B cell (primary cell): ENCODE data around the gene FBXO41. TPM values are rescaled to one million over a fixed set of nuclear protein-coding genes. Genes with fewer than 3 reads are reported as not detected.

ENCODE experiments used
- ATAC-seq: fragments of 200-7000 bp; cut with Tn5 transposase; one replicate; pipeline ENCODE4 v1.10.0; 2021; ENCODE audit warnings: low read depth, mild to moderate bottlenecking, moderate number of reproducible peaks, moderate library complexity
- CTCF ChIA-PET: fragments of 350-600 bp; sonication (Branson Sonifier 250); formaldehyde crosslinking; loops from one replicate; lab custom pipeline; 2021; ENCODE audit warnings: antibody characterized with exemption, inconsistent platforms; lab: Charles Lee
- POLR2A ChIA-PET: fragments of 350-600 bp; sonication (Branson Sonifier 250); formaldehyde crosslinking; loops from one replicate; lab custom pipeline; 2021; ENCODE audit warnings: antibody characterized with exemption; lab: Charles Lee
- DNase-seq: peaks from one replicate; pipeline ENCODE4 v3.0.0; 2013
- H2AFZ ChIP-seq: 2 replicates; pipeline ENCODE4 v1.6.1; 2012; ENCODE audit warnings: mild to moderate bottlenecking, low read depth, low read length; ENCODE audit not compliant: insufficient read depth, poor library complexity, severe bottlenecking
- H3K27ac ChIP-seq, 2 donors: 1 replicate in 1 of 2; 2 replicates in 1 of 2; pipeline ENCODE4 v1.5.1; 2012 to 2013; ENCODE audit warnings: low read length in 2 of 2, mild to moderate bottlenecking in 2 of 2, moderate library complexity in 1 of 2
- H3K27me3 ChIP-seq, 4 experiments: fragments of 200-600 bp in 1 of 4; sonication (generic) in 1 of 4; replicated peaks in 1 of 4; 1 replicate in 2 of 4; 2 replicates in 2 of 4; pipeline versions ENCODE4 v1.6.1 to v1.7.0; 2013 to 2016; ENCODE audit warnings: low read length in 3 of 4, mild to moderate bottlenecking in 2 of 4, mixed read lengths in 1 of 4, moderate library complexity in 1 of 4; ENCODE audit not compliant: insufficient read depth in 4 of 4, control insufficient read depth in 3 of 4; ENCODE audit errors: control extremely low read depth in 1 of 4
- H3K36me3 ChIP-seq, 2 experiments: replicated peaks in 1 of 2; 1 replicate in 1 of 2; 2 replicates in 1 of 2; pipeline versions ENCODE4 v1.6.1 to v1.7.1; 2013; ENCODE audit warnings: low read length in 1 of 2; ENCODE audit not compliant: insufficient read depth in 2 of 2, control insufficient read depth in 1 of 2; ENCODE audit errors: control extremely low read depth in 1 of 2, extremely low read depth in 1 of 2
- H3K4me1 ChIP-seq, 2 donors: fragments of 200-600 bp in 1 of 2; sonication (generic) in 1 of 2; 1 replicate in 1 of 2; 2 replicates in 1 of 2; pipeline versions ENCODE4 v1.5.1 to v1.6.1; 2013 to 2017; ENCODE audit warnings: low read length in 2 of 2; ENCODE audit not compliant: control insufficient read depth in 2 of 2, insufficient read depth in 2 of 2
- H3K4me2 ChIP-seq: replicated peaks from 2 replicates; pipeline ENCODE3; 2012; ENCODE audit warnings: mild to moderate bottlenecking, low read depth, low read length; ENCODE audit not compliant: poor library complexity, severe bottlenecking
- H3K4me3 ChIP-seq, 5 experiments: fragments of 200-600 bp in 1 of 5; sonication (generic) in 1 of 5; 1 replicate in 3 of 5; 2 replicates in 2 of 5; pipeline versions ENCODE4 v1.5.1 to v1.7.0; 2011 to 2016; ENCODE audit warnings: low read length in 4 of 5, mild to moderate bottlenecking in 4 of 5, low read depth in 2 of 5, control low read depth in 1 of 5, moderate library complexity in 1 of 5; ENCODE audit not compliant: insufficient read depth in 1 of 5; ENCODE audit errors: control extremely low read depth in 1 of 5, extremely low read depth in 1 of 5
- H3K79me2 ChIP-seq: fragments of 200-600 bp; sonication (generic); one replicate; pipeline ENCODE4 v1.6.0; 2016; ENCODE audit warnings: low read length; ENCODE audit not compliant: control insufficient read depth, insufficient read depth
- H3K9ac ChIP-seq: fragments of 200-600 bp; sonication (generic); 2 replicates; pipeline ENCODE4 v1.6.1; 2017; ENCODE audit warnings: mild to moderate bottlenecking, low read length, moderate library complexity
- H3K9me3 ChIP-seq, 3 donors: one replicate each; pipeline versions ENCODE4 v1.6.1 to v1.7.1; 2013; ENCODE audit warnings: low read length in 2 of 3; ENCODE audit not compliant: control insufficient read depth in 2 of 3, insufficient read depth in 1 of 3; ENCODE audit errors: control extremely low read depth in 1 of 3
- H4K20me1 ChIP-seq: 2 replicates; pipeline ENCODE4 v1.6.0; 2012; ENCODE audit warnings: mild to moderate bottlenecking, low read length; ENCODE audit not compliant: insufficient read depth, control insufficient read depth, poor library complexity, severe bottlenecking
- H3K27ac Mint-ChIP-seq: one replicate; pipeline ENCODE4 v1.8.0; 2021; ENCODE audit warnings: mixed read lengths
- H3K27me3 Mint-ChIP-seq: one replicate; pipeline ENCODE4 v1.8.0; 2021; ENCODE audit warnings: mixed read lengths
- H3K4me1 Mint-ChIP-seq: one replicate; pipeline ENCODE4 v1.8.0; 2021; ENCODE audit warnings: mixed read lengths
- H3K4me3 Mint-ChIP-seq: one replicate; pipeline ENCODE4 v1.8.0; 2021; ENCODE audit warnings: mixed read lengths
- H3K9me3 Mint-ChIP-seq: one replicate; pipeline ENCODE4 v1.8.0; 2022; ENCODE audit warnings: mixed read lengths; ENCODE audit not compliant: insufficient read depth
- CTCF ChIP-seq: fragments of 200-600 bp; IDR thresholded peaks from one replicate; pipeline ENCODE4 v1.8.0; 2022; ENCODE audit warnings: antibody characterized with exemption, mild to moderate bottlenecking
- EZH2 ChIP-seq: IDR thresholded peaks from 2 replicates; pipeline ENCODE4 v1.6.1; 2012; ENCODE audit warnings: borderline replicate concordance, low read depth, mild to moderate bottlenecking, moderate library complexity, low read length; ENCODE audit not compliant: insufficient read depth, poor library complexity, severe bottlenecking
- WGBS: methylation state at CpG from one replicate; pipeline ENCODE4 v1.1.5; 2013; ENCODE audit warnings: missing lambda C conversion rate; ENCODE audit not compliant: insufficient coverage; 5-methylcytosine and 5-hydroxymethylcytosine counted together
- intact Hi-C: fragments of 100-400 bp; cut with micrococcal nuclease; formaldehyde crosslinking; loops from one replicate; pipeline ENCODE4 v1.10.0; 2022
- polyA plus RNA-seq: library from polyadenylated mRNA; depleted of rRNA; stranded (reverse); fragments of >200 nt; gene quantifications from 2 replicates; pipeline ENCODE4 v1.2.3, GENCODE V29; 2012
- total RNA-seq, 2 donors: library from RNA; stranded (reverse); fragments of 120-200 nt in 1 of 2; gene quantifications; 1 replicate in 1 of 2; 2 replicates in 1 of 2; pipeline versions ENCODE4 v1.2.3 to v1.2.4, GENCODE V29; 2013 to 2022

The FBXO41 gene
- total and polyA plus RNA-seq, 2 donors (not counting 1 experiment from before 2014, with no cell fraction given) = 25.2 to 29.6 TPM

GRCh38 chr2:73266061-73266901 is 18.0 kb downstream of the FBXO41 start:
- Histone ChIP-seq H3K36me3 (peaks cover 0 to 13% of the 10 kb centered on the region in 2 experiments), H3K4me2 (no peak overlapping the region), H3K4me3 (no peak overlapping the region), H4K20me1 (peaks cover 15% of the 10 kb centered on the region), H2AFZ (no peak overlapping the region), H3K27ac (no peak overlapping the region), H3K9ac (no peak overlapping the region), H3K4me1 (no peaks in the 10 kb centered on the region), H3K9me3 (peaks cover 0 to 3% (median 0%) of the 10 kb centered on the region in 3 donors), H3K27me3 (no peaks in the 10 kb centered on the region), H3K79me2 (peaks cover 24% of the 10 kb centered on the region)
- H3K4me1 Mint-ChIP-seq = peaks cover 18% of the 10 kb centered on the region
- WGBS = 95% methylated on average over 26 of the region's 26 CpGs
- H3K4me3 Mint-ChIP-seq = no peak overlapping the region
- H3K27ac Mint-ChIP-seq = no peak overlapping the region
- POLR2A ChIA-PET = no interaction called here
- no peaks in the 10 kb centered on the region for H3K9me3 Mint-ChIP-seq
- intact Hi-C loops = no loop called here
- TF ChIP-seq CTCF (no peak), EZH2 (no peak)
- DNase-seq (no peak), ATAC-seq (no peak)
- no peaks in the 10 kb centered on the region for H3K27me3 Mint-ChIP-seq
- CTCF ChIA-PET = no interaction called here
